ENCODE results near the gene LARGE1. TPM values are rescaled to one million over a fixed set of nuclear protein-coding genes. Genes with fewer than 3 reads are reported as not detected.

The LARGE1 gene
- polyA plus RNA-seq, 3 donors: 24.5 to 27.2 (median 26.6) TPM

GRCh38 chr22:33680632-33681031, 239.6 kb downstream of the LARGE1 start:
- no peak for DNase-seq (ENCODE audit: low read depth in 3 of 3, low spot score in 2 of 3)

DNA sequence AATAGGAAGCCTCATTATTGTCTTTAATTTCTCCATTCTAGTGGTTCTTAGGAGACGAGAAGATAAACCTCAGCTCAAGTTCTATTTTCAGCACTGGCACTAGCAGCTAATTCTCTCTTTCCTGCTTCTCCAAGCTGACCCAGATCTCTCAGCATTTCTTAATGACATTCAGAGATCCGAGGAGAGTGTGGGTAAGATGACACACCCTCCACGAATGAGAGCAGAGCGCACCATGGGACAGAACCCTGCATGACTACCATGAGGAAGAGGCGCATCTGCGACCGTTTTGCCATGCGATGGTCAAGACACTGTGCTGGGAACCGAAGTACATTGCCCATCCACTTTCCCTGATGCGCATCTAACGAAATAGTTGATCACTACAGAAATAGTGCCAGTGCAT, 241.8 kb downstream of the LARGE1 start:
- no peak for DNase-seq (ENCODE audit: low read depth in 3 of 3, low spot score in 2 of 3)

DNA sequence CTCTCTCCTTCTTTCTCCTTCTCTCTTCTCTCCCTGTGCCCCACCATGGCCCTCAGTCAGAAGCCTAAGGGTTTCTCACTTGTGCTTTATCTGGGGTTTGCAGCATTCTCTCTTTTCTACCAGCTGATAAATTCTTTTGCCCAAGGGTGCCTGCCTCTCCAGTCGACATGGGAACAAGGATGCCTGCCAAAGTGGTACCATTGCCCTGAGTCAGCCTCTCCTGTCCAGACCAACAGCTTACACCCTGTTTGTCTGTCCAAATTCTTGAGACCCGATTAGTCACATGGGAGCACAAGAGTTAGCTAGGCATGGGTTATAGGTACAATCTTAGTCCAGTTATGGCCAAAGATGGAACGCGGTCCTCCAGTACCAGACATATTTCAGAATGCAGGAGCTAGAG, 242.7 kb downstream of the LARGE1 start:
- no peak for DNase-seq (ENCODE audit: low read depth in 3 of 3, low spot score in 2 of 3)

- no peak for DNase-seq (ENCODE audit: low read depth in 3 of 3, low spot score in 2 of 3)
Observed at GRCh38 chr22:33674357-33674756, 245.9 kb downstream of the LARGE1 start.

- DNase-seq (ENCODE audit: low read depth in 3 of 3, low spot score in 2 of 3): no peak
Observed at GRCh38 chr22:33669746-33670145, 250.5 kb downstream of the LARGE1 start.

DNA sequence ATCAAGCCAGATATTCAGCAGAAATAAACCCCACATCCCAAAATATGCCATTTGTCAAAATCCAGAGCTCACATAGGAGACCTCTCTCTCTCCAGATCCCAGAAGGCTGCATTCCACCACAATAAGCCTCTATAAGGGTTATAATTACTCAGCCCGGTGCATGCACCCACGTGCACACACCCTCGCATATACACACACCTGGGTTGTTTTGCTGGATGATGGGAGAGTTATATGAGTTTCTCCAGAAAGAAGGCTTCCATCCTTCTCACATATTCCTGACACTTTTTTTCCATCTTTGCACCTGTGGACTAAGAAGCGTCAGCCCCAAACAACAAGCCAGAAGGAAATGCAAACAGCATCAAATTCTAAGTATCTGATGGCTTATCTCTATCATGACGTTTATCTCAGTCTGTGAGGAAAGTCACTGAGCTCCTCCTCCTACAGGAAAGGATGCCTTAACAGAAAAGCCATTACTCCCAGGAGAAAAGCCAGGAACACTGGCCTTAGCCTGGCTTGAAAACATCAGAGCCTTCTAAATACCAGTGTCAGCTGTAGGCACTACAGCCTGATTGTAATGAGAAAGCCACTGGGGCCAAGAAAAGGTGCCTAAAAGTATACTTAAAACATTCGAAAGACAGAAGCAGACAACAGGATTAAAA, 253.2 kb downstream of the LARGE1 start:
- DNase-seq (ENCODE audit: low read depth in 3 of 3, low spot score in 2 of 3): no peak

DNA sequence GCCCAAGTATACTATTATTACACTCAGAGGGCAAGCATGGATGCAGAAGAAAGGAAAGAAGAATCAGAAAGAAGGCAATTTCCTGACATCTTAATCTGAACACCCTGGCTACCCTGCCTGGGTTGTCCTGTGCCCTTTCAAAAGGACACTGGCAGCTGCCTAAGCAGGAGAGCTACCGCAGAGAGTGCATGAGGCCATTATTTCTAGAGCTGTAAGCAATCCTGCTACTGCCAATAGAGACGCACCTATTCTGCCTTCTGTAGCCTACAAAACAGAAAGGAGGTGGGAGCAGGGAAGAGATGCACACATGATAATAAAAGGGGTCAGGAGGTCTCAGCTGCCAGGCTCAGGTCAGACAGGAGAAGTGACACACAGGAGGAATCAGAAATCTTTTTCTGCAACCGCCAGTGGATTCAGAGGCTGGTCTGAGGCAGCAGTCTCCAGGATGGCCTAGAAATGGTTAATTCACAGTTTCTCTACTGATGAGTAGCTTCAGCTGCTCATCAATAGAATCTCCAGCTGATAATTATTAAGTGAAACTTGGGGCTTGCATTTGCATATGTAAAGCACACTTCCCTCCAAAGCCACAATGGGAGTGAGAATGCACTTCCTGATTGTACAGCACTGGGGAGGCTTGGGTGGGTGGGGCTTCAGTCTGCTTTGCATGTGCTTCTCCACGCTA, 253.9 kb downstream of the LARGE1 start:
- DNase-seq (ENCODE audit: low read depth in 3 of 3, low spot score in 2 of 3): no peak

DNA sequence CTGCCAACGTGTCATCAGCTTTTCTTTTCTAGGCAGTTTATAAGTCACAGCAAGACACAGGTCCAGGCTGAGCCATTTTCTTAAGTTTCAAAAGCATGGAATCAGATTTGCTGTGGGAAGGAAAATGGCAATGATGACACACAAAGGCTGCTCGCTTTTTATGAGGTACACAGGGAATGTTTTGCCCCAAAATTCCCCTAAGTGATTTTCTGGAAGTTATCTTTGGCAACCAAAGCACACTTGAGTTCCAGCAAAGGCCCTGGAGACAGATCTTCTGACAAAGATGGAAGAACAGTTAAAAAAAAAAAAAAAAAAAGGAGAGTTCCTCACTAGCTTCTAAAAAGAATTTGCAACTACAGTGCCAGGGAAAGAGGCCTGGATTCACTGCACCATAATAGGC, 260.8 kb downstream of the LARGE1 start:
- DNase-seq (ENCODE audit: low read depth in 3 of 3, low spot score in 2 of 3): no peak

- no peak for DNase-seq (ENCODE audit: low read depth in 3 of 3, low spot score in 2 of 3)
Observed at GRCh38 chr22:33658775-33659174, 261.5 kb downstream of the LARGE1 start.

- no peak for DNase-seq (ENCODE audit: low read depth in 3 of 3, low spot score in 2 of 3)
Observed at GRCh38 chr22:33657670-33658069, 262.6 kb downstream of the LARGE1 start.

DNA sequence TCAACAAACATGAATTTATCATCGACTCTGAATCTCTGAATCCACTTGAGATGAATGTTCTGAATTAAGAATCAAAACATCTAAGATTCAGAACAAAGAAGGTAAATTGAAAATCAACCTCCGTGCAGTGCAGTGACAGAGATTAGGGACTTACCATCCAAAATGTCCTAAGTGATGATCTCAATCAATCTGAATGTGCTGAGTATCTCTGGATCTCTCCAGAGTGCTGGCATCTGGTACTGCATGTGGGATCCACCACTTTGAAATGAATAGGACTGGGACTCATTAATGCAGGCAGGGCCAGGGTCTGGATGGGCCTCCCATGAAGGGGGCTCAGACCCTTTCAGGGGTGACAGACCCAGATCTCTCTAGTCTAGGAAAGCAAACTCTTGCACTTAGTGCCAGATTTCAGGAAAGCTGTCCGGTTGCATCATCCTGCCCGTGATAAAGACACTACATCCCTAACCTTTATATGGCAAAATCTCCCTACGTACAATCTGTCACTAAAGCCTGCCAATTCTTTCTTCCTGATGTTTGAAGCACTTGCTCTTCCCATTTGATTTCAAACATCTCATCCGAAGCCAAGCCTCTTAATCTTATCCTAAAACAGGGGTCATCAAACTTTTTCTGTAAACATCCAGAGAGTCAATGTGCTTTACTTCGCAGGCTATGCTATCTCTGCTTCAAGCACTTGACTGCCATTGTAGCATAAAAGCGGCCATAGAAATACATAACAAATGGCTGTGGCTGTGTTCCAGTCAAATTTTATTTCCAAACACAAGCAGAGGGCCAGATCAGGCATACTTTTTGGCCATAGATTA, 263.3 kb downstream of the LARGE1 start:
- DNase-seq (ENCODE audit: low read depth in 3 of 3, low spot score in 2 of 3): no peak

DNA sequence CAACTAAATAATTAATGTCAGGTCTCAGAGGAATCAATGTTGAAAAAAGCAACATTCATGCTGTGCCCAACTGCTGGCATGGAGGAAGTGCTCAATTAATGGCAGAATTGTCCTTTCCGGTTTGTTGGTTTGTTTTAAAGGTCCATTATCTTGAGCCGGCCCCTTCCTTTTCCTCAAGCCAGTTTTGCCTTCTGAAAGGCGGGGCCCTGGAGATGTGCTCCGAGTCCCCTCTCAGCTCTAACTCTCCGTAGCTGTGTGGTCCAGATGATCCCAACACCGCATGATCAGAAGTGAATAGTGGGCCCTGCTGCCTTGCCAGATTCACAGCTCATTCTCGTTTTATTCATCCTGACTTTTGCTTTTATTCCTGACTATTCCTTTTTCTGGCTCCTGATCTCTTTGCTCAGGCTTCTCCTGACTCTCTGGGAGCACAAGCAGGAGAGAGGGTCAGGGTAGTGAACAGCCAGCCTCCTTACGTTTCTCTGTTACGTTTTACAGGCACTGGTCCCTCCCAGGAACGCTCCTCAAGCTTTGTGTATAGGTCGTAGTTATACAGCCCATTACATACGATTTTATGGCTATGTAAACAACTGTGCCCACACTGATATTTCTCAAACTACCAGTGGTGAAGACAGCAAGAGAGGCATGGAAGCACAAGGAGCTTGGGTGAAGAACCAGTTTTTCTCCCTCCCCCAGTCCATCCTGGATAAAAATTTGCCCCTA, 265.9 kb downstream of the LARGE1 start:
- DNase-seq (ENCODE audit: low read depth in 3 of 3, low spot score in 2 of 3): no peak

GRCh38 chr22:33653532-33654063, 266.7 kb downstream of the LARGE1 start:
- DNase-seq (ENCODE audit: low read depth in 3 of 3, low spot score in 2 of 3): no peak

DNA sequence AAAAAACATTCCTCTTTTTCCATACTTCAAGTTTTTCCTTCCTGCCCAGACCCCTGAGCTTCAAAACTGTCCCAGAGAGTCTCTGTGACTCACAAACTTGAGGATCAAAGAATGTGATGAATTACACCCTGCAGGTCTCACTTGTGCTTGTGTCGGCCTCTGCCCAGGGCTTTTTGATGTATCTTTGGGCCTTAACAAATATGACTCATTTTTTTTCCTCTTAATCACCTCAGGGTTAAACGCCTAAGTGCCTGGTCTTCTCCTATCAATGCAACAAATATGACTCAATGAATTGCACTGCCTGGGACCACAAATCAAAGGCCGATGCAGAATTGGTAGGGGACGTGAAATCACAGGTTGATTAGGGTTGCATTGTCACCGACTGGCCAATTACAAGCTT, 267.7 kb downstream of the LARGE1 start:
- no peak for DNase-seq (ENCODE audit: low read depth in 3 of 3, low spot score in 2 of 3)

DNA sequence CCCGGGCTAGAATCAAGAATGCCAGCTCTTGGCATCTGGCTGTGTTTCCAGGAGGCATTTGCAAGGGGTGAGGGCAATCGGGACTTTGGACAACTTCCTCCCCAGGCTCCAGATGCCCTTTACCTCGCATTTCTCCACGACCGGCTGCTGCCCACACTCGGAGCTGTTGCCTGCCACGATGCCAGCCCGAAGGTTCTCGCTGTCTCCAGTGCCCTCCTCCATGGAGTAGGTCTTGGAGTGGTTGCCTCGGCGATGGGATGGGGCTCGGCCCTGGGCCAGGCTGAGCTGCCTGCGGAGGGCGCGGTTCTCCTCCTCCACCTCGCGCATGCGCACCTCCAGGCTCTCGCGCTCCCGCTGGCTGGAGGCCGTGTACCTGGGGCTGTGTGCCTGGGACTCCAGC, 270.0 kb downstream of the LARGE1 start:
- no peak for DNase-seq (ENCODE audit: low read depth in 3 of 3, low spot score in 2 of 3)

DNA sequence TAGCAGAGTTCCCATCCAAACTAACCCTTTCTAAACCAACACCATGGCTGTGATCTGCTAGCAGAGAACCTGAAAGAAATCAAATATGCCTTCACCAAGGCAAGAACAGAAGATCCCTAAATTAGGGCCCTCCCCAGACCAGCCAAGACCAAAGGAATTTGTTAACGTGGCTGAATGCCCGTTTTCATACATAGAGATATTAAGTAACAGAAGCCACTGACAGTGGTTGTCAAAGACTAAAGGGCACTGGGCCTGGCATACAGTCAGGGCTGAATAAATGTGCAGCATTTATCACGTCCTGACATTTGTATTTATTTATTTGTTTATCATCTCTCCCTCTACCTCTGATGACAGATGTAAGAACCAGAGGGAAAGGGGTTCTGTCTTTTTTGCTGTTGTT, 271.8 kb downstream of the LARGE1 start:
- DNase-seq (ENCODE audit: low read depth in 3 of 3, low spot score in 2 of 3): no peak

- DNase-seq (ENCODE audit: low read depth in 3 of 3, low spot score in 2 of 3): no peak
Observed at GRCh38 chr22:33640900-33641299, 279.4 kb downstream of the LARGE1 start.

DNA sequence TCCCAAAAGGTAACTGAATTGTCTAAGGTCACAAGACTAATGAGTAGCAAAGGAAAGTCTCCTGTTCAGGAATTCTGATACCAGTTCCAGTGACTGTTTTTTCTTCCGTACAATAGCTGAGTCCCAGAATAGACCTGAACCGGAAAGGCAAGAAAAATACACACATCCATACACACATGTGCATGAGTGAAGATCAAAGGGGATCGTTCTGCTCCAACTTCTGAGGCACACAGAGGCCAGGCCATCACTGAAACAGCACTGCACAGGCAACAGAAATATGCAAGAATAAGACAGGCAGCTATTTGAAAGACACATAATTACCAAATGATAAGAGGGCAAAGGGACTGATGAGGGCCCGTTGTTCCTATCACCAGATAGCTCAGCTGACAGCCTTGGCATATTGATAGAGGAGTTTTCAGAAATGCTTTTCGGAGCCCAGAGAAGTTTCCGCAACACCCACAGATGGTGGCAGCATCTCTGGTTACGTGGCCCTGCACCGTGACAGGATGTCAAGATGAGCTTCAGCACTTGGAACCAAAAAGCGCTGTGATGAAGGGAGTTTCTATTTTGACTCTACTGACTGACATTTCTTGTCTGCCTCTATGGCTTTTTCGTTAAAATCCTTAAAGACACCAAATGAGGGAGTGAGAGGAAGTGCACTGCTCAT, 280.6 kb downstream of the LARGE1 start:
- no peak for DNase-seq (ENCODE audit: low read depth in 3 of 3, low spot score in 2 of 3)

DNA sequence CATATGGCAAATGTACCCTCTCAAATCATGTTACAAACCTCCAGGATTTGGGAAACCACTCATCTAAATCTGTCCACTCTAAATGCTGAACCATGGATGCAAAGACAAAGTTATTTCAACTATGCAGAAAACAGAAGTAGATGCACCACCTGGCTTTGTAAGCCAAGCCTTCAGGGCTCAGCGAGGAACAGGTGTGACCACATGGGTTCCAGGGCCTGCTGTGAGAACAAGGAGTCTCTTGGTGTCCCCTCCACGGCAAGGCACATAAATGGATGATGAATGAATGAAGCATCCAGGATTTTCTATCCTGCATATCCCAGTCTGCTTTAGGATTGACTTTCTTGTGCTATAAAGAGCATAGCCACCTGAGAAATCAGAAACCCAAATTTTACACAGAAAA, 284.5 kb downstream of the LARGE1 start:
- DNase-seq (ENCODE audit: low read depth in 3 of 3, low spot score in 2 of 3): no peak

DNA sequence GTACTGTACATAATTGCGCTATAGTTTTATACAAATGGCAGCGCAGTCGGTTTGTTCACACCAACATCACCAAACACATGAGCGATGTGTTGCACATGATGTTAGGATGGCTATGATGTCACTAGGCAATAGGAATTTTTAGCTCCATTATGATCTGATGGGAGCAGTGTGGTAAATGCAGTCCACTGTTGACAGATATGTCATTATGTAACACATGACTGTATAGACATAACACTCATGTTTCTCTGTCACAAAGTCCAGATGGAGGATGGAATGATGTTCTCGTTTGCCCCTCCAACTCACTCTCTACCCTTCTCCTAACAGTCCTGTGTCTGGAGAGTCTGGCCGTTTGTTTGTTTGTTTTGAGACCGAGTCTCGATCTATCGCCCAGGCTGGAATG, 288.5 kb downstream of the LARGE1 start:
- no peak for DNase-seq (ENCODE audit: low read depth in 3 of 3, low spot score in 2 of 3)
